PC-9 (cell line): Measurements from ENCODE around the gene IDI2. TPM values are rescaled to one million over a fixed set of nuclear protein-coding genes. Genes with fewer than 3 reads are reported as not detected.

Experiments
- BruUV-seq: library from RNA; stranded (reverse); fragments of 400-500 nt; replicated peaks from 2 replicates; lab custom pipeline; 2021; lab: Mats Ljungman, UMichigan
- CTCF ChIA-PET: fragments of 300-600 bp; sonication (Branson Sonifier 250); formaldehyde crosslinking; loops from one replicate; lab custom pipeline; 2022; ENCODE audit warnings: antibody characterized with exemption; lab: Charles Lee
- POLR2A ChIA-PET: fragments of 300-600 bp; sonication (Branson Sonifier 250); formaldehyde crosslinking; loops from one replicate; lab custom pipeline; 2022; ENCODE audit warnings: antibody characterized with exemption; ENCODE audit not compliant: unreplicated experiment; lab: Charles Lee
- DNase-seq, 2 experiments: peaks; one replicate each; pipeline versions ENCODE4 v3.0.0 to v3.0.0-alpha.2; 2015 to 2022; ENCODE audit warnings: mixed read lengths in 1 of 2
- H2AFZ ChIP-seq: fragments of 200-600 bp; sonication (generic); 2 replicates; pipeline ENCODE4 v1.8.1; 2017; ENCODE audit warnings: antibody characterized with exemption
- H3F3A ChIP-seq: fragments of 200-600 bp; sonication (generic); 2 replicates; pipeline ENCODE4 v1.8.1; 2017; ENCODE audit warnings: antibody characterized with exemption, mild to moderate bottlenecking, low read depth; ENCODE audit not compliant: insufficient read depth
- H3K27ac ChIP-seq: fragments of 200-600 bp; sonication (generic); 2 replicates; pipeline ENCODE4 v1.6.1; 2016; ENCODE audit warnings: mixed run types
- H3K27me3 ChIP-seq: fragments of 200-600 bp; sonication (generic); 2 replicates; pipeline ENCODE4 v1.6.1; 2016; ENCODE audit warnings: low read depth, mixed run types; ENCODE audit not compliant: insufficient read depth
- H3K36me3 ChIP-seq: fragments of 200-600 bp; sonication (generic); 2 replicates; pipeline ENCODE4 v1.6.1; 2016; ENCODE audit warnings: low read depth, mixed run types
- H3K4me1 ChIP-seq: fragments of 200-600 bp; sonication (generic); replicated peaks from 2 replicates; pipeline ENCODE4 v1.6.1; 2016; ENCODE audit warnings: mixed run types; ENCODE audit not compliant: insufficient read depth
- H3K4me2 ChIP-seq: fragments of 200-600 bp; sonication (generic); 2 replicates; pipeline ENCODE4 v1.6.1; 2017; ENCODE audit warnings: mixed run types
- H3K4me3 ChIP-seq: fragments of 200-600 bp; sonication (generic); 2 replicates; pipeline ENCODE4 v1.6.1; 2016; ENCODE audit warnings: mixed run types
- H3K79me2 ChIP-seq: fragments of 200-600 bp; sonication (generic); 2 replicates; pipeline ENCODE4 v1.6.1; 2017; ENCODE audit warnings: low read depth, mixed run types
- H3K9me2 ChIP-seq: fragments of 200-600 bp; sonication (generic); 2 replicates; pipeline ENCODE4 v1.8.1; 2017; ENCODE audit warnings: mild to moderate bottlenecking; ENCODE audit not compliant: insufficient read depth
- H3K9me3 ChIP-seq: fragments of 200-600 bp; sonication (generic); 2 replicates; pipeline ENCODE4 v1.8.1; 2016; ENCODE audit warnings: low read depth; ENCODE audit not compliant: insufficient read depth
- H4K20me1 ChIP-seq: fragments of 200-600 bp; sonication (generic); 2 replicates; pipeline ENCODE4 v1.8.1; 2017; ENCODE audit not compliant: insufficient read depth
- CTCF ChIP-seq: fragments of 200-600 bp; sonication (generic); conservative IDR thresholded peaks from 2 replicates; pipeline ENCODE4 v1.6.1; 2017; ENCODE audit warnings: mixed run types, antibody characterized with exemption, mild to moderate bottlenecking, moderate library complexity
- EZH2 ChIP-seq: fragments of 200-600 bp; sonication (generic); IDR thresholded peaks from 2 replicates; pipeline ENCODE4 v1.8.0; 2017; ENCODE audit warnings: antibody characterized with exemption, low read depth
- intact Hi-C: fragments of 100-400 bp; cut with micrococcal nuclease; formaldehyde crosslinking; loops from one replicate; pipeline ENCODE4 v1.10.0; 2022; ENCODE audit not compliant: unreplicated experiment
- total RNA-seq: library from RNA; stranded (reverse); gene quantifications from 2 replicates; pipeline ENCODE4 v1.2.3, GENCODE V29; 2021

IDI2 gene
- total RNA-seq, 1 experiment from 2014 or later, result not detected

GRCh38 chr10:1033601-1034000, 7.9 kb upstream of the IDI2 start:
- no peak for DNase-seq
- TF ChIP-seq EZH2 (no peak), CTCF (no peak)
- Histone ChIP-seq H3K36me3 (no peaks in the 10 kb centered on the region), H3F3A (no peaks in the 10 kb centered on the region; the same call in 1 of the 2 replicates), H3K9me2 (no peaks in the 10 kb centered on the region), H3K9me3 (no peaks in the 10 kb centered on the region), H3K27ac (no peak overlapping the region), H3K27me3 (no peaks in the 10 kb centered on the region), H3K4me2 (no peak overlapping the region), H4K20me1 (no peaks in the 10 kb centered on the region), H3K4me1 (no peaks in the 10 kb centered on the region), H3K79me2 (no peaks in the 10 kb centered on the region), H2AFZ (no peak overlapping the region), H3K4me3 (no peak overlapping the region)
- BruUV-seq, result no TSS peak
- CTCF ChIA-PET, result no interaction called here
- intact Hi-C loops, result no loop called here
- POLR2A ChIA-PET, result no interaction called here

- ChIA-PET CTCF (no interaction called here), POLR2A (interaction anchor here (0.6 kb wide), 1 partner anchor 35 kb away, joined by 5 read pairs; no protein-coding TSS in a partner anchor)
- no peaks in the 10 kb centered on the region for H4K20me1 ChIP-seq
- no peak for DNase-seq
- H3K27ac ChIP-seq, result no peak overlapping the region
- TF ChIP-seq CTCF (no peak), EZH2 (no peak)
- no peaks in the 10 kb centered on the region for H3K79me2 ChIP-seq
- no TSS peak for BruUV-seq
- intact Hi-C loops, result no loop called here
- no peak overlapping the region for H3K4me3 ChIP-seq
- H3F3A ChIP-seq, result no peaks in the 10 kb centered on the region
- no peaks in the 10 kb centered on the region for H3K27me3 ChIP-seq
- no peak overlapping the region for H3K4me2 ChIP-seq
- no peaks in the 10 kb centered on the region for H3K9me3 ChIP-seq
- H3K9me2 ChIP-seq, result no peaks in the 10 kb centered on the region
- no peaks in the 10 kb centered on the region for H3K36me3 ChIP-seq
- no peak overlapping the region for H2AFZ ChIP-seq
- no peaks in the 10 kb centered on the region for H3K4me1 ChIP-seq
Observed at GRCh38 chr10:1029838-1030237, 4.2 kb upstream of the IDI2 start.

GRCh38 chr10:1026578-1026977, 919 bp upstream of the IDI2 start:
- Histone ChIP-seq H2AFZ (no peak overlapping the region), H3K4me2 (no peak overlapping the region), H3K36me3 (no peaks in the 10 kb centered on the region), H3K4me3 (no peak overlapping the region), H3K4me1 (no peaks in the 10 kb centered on the region), H3F3A (no peaks in the 10 kb centered on the region), H3K79me2 (no peaks in the 10 kb centered on the region), H3K9me2 (no peaks in the 10 kb centered on the region), H3K9me3 (no peaks in the 10 kb centered on the region), H4K20me1 (no peaks in the 10 kb centered on the region), H3K27me3 (no peaks in the 10 kb centered on the region), H3K27ac (no peak overlapping the region)
- CTCF ChIA-PET, result interaction anchor here (0.5 kb wide), 1 partner anchor 9 kb away, joined by 3 read pairs; no protein-coding TSS in a partner anchor
- no TSS peak for BruUV-seq
- no peak for TF ChIP-seq CTCF
- no peak for TF ChIP-seq EZH2
- no peak for DNase-seq
- intact Hi-C loops, result no loop called here
- POLR2A ChIA-PET, result no interaction called here
